ENCODE measurements around the gene PPP1R9B.

PPP1R9B gene

DNA sequence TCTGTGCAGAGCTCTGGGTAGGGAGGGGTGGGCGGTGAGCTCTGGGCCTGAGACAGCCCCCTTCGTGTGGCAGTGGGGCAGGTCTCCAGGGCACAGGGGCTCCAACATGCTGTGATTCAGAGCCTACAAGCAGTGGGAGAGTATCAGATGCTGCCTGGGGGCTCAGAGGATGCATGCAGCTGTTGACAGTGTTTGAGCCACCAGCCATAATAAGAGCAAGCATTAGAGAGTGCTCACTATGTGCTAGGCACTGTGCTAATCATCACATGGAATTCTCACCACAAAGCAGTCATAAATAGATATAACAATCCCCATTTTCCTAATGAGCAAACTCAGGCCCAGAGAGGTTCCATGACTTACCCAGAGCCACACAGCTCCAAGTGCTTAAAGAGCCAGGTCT lies 47.2 kb downstream of the PPP1R9B start:
- no peak for DNase-seq

DNA sequence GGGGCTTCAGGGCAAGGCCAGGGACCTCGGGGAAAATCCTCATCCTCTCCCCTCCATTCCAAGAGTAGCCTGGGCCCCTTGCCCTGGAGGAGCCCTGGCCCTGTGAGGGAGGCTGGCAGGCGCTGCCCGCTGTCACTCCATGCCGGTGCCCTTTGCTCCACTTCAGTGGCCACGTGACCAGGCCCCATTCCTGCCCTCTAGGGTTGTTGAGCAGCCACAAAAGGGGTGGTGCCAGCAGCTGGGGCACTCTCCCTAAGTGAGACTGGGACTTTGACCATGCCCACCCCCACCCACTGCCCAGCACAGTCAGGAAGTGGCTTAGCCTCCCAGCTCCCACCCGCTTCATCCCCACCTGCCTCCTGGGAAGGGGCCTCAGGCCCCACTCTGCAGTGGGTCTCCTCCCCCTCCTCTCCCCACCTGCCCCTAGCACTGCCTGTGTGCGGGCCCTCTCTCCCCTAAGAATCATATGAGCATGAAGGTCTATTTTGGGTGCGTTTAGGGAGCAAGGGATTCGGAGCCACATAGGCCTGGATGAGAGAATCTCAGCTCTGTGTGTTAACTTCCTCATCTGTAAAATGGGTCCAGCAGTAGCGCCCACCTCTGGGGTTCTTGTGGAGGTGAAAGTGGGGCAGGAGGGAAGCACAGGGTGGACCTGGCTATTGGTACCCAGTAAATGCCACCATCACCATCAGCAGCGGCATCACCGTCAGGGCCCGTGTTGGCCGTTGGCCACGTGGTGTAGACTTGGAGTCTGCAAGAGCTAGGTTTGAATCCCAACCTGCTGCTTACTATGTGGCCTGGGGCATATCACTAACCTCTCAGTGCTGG lies 48.1 kb downstream of the PPP1R9B start:
- DNase-seq, result no peak

DNA sequence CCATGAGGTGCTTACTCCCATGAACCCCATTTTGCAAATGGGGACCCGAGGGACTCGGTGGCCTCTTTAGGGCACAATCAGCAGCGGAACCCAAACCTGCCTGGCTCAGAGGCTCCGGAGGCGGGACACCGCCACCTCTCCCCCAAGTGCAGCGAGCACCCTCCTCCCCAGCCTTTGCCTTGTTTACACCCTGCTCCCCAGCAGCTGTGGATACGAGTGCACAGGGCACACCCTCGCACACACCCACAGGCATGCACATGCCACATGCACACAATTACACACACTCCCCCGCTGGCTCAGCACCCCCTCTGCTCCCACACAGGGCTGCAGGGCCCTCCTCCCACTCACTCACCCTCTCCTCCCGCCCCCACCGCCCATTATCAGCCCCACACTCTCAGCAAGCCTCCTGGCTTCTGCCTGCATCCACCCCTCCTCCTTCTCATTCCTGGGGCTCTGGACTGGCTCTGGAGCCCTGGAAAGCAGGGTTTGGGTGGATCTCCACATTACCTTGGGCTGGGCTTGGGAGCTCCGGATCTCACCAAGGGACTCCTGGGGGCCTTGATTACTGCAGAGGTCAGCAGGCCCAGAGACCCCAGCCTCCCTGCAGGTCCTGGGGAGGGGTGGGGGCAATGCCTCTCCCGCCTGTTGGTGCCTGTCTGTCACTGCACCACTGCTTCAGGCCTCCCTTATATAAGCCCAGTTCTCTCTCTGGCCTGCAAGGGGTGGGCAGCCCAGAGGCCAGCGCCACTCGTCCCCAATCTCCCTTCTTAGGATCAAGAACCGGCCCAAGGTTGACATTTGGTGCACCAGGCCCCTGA lies 48.9 kb downstream of the PPP1R9B start:
- DNase-seq, result no peak

DNA sequence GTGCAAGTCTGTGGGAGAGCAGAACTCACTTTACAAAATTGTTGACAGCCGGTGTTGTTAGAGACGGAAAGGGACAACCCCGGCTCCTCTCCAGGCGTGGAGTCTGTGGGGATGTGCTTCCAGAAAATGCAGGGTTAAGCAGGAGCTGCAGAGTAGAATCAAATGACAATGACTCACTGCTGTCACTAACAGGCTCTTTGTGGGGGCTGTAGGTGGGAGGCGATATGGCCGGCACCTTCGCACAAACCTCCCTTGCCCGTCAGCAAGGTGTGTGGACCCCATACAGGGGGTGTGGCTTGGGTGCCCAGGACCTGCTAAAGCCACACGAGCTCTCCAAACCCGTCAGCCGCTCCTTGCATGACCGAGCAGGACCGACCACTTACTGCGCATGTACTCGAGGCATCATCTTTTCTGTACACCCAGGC lies 49.5 kb downstream of the PPP1R9B start:
- DNase-seq, result no peak

DNA sequence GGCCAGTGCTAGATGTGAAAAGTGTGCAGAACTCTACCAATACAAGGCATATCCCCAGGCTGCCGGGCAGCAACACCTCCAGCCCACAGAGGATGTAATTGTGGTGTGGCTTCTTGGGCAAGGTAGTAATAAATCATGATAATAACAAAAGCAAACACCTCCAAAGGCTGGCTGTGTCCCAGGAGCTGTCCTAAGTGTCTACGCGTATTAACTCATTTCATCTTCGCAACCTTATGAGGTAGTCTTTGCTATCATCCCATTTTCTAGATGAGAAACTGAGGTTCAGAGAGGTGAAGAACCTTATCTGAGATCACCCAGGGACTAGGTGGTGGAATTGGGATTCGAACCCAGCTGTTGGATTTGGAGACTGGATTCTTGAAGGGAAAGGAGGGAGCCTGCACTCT lies 50.0 kb downstream of the PPP1R9B start:
- DNase-seq, result no peak

DNA sequence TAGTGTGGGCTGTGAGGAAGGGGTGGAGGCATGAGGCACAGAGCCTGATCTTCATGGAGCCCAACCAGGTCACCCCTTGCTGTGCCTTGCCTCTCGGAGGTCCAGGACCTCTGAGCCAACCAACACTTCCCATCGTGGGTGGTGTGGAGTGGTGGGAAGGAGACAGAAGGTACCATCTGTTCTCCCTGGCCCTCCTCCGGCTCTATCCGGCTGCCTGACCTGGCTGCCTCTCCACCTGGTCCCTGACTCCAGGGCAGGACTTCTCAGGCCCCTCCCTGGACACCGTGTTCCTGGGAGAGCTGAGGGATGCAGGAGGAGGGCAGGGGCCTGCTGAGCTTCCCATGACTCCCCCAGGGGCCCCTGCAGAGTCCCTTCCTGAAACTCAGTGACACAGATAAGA lies 51.5 kb downstream of the PPP1R9B start:
- no peak for DNase-seq

DNA sequence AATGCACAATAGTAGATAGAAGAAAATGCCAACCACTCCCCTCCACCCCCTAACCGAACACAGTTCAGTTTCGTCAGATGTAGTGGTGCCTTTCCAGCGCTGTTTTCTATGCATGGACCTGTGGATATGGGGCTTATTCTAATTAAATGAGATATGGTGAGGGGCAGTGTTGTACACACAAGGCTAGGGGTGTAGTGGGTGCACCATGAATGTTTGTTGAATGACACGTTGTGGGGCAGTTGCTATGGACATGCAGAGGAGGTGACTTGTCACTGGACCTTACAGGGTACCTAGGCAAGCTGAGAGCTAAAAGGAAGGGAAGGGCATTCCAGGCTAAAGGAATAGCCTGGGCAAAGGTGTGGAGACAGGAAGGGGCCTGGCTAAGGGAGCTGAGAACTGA lies 51.9 kb downstream of the PPP1R9B start:
- no peak for DNase-seq

DNA sequence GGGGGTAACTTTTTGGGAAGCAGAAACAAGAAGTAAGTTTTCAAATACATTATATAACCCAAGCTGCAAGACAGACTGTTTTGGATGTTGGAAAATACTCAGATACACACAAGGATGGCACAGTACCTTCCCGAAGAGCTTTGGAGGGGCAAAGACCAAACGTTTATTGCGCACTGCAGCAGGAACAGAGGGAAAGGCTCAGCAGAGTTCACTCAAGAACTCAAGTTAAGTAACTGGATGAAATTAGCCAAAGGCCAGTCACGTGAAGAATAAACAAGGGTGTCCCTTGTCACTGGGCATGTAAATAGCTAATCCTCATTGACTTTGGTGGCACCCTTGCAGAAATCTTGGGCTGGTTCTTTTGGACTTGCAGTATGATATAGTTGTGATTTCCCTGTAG lies 52.6 kb downstream of the PPP1R9B start:
- DNase-seq, result no peak

DNA sequence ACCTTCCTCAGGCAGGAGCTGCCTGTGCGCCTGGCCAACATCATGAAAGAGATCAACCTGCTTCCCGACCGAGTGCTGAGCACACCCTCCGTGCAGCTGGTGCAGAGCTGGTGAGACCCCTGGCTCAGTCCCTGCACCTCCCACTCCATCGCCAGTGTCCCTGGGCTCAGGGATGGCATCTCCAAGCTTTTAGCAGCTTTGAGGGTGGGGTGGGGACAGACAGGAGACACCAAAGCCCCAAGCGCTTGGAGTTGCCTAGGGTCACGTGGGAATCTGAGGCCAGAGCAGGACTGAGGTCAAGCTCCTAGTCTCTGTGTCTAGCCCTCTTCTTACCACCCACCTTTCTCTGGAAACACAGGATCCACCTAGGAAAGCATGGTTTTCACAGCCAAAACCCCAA lies 53.0 kb downstream of the PPP1R9B start:
- DNase-seq, result no peak

DNA sequence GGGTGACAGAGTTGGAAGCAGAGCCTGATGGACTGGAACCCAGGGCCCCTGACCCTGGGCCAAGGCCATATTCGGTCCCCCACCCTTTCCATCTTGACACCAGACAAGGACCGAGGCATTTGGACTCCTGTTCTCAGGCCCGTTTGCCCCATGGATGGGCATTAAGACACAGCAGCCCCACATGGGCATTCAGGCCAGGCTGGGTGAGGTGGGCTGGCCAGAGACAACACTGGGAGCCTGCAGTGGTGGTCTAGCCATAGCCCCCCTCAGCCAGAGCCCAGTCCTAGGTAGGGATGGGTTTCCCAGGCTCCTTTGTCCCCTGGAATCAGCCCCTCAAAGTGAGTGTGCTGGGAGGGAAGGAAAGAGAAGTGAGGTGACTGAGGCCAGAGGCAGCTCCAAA lies 53.7 kb downstream of the PPP1R9B start:
- no peak for DNase-seq

DNA sequence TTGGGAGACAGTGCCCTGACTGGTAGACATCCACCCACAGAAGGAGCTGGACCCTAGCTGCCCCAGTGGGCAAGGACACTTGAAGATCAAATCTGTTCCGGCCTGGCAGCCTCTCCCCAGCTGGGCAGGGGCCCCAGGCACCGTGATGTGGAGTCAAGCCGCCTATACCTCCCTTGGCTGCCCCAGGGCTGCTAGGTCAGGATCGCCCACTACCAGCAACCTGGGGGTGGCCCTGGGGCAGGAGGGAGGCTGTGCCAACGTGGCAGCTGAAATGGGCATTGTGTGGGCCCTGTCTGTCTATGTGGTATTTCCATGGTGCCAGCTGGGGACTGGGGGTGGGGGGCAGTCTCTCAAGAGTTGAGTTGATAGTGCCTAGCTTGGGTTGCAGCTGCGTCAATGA lies 54.4 kb downstream of the PPP1R9B start:
- DNase-seq, result no peak

DNA sequence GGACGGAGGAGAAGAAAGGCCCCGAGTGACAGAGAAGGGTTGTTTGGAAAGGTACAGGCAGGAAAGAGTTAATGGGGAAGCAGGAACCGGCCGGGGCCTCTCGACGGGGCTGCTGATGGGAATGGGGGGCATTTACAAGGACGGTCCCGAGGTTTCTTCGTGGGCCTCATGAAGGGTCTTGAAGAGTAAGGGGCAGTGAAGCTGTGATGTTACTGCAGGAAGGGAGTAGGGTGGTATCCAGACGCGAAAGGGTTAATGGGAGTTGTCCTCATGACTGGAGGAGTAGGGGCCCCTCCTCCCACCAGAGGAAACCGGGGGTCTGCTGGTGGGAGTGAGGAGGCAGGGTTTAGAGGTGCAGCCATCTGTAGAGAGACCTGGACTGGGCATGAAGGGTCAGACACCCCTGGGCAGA lies 54.8 kb downstream of the PPP1R9B start:
- no peak for DNase-seq

DNA sequence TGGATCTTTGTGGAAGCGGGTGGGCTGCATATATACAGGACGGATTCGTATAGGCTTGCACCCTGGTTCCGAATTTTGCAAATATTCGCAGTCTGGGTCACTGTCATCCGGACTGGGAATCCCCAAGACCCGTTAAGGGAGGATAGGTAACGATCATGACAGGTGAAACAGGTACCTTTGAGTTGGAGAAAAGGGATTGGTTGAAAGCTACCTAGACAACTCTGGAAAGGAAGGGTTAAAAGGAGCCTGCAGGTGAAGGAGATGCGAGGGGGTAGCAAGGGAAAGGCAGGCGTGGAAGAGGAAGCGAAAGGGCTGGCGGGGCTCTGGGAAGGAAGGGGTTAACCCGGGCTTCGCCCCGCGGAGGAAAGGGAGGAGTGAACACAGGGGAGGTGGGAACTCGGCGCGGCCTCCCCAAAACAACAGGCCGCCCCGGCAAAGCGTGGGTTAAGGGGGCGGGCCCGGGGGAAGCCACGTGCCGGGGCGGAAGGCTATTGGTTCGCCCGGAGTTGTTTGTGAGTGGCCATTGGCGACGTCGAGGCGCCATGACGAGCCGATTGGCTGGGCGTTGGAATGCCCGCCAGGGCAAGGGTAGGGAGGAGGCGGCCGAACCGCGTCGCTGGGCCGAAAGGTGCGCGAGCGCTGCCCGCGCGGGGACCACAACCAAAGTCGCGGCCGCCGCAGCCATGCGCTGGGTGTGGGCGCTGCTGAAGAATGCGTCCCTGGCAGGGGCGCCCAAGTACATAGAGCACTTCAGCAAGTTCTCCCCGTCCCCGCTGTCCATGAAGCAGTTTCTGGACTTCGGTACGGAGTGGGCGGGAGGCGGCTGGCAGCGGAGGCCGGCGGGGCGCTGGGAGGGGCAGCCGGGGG lies 55.5 kb downstream of the PPP1R9B start, which contains the start of gene PDK2:
PDK2 (plus strand) TSS at position 599 of the 867 bp plus-strand sequence; CDS start at position 684, 85 bp downstream.
- peak; percentile 74 for DNase-seq

DNA sequence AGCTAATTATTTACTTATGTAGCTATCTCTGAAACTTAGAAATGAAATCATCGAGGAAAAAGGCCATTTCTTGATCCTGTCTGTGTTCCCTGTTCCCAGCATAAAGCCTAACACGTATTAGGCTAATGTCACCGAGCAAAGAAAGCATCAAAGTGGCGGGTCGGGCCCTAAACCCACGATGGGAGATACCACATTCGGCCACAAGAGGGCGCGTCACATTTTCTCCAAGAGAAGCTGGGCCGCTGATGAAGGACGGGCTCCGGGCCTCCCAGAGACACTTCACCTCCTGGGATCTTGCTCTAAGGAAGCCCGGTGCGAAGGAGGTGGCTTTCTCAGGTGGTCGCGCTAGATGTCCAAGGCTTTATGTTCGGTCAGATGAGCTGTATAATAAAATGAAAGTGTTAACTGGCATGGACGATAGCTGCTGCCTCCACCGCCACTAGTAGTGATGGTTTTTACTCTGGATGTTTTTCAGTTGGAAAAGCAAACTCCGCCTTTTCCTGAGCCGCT lies 56.2 kb downstream of the PPP1R9B start:
- no peak for DNase-seq

DNA sequence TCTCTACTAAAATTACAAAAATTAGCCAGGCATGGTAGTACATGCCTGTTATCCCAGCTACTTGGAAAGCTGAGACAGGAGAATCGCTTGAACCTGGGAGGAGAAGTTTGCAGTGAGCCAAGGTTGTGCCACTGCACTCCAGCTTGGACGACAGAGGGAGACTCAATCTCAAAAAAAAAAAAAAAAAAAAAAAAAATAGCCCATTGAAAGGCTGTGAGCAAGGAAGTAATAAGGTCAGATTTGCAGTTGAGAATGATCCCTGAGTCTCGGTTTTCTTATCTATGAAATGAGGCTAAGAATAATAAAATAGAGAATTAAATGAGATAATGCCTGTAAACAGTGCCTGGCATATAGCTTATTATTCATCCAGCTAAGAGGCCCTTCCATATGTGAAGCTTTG lies 56.7 kb downstream of the PPP1R9B start:
- no peak for DNase-seq

DNA sequence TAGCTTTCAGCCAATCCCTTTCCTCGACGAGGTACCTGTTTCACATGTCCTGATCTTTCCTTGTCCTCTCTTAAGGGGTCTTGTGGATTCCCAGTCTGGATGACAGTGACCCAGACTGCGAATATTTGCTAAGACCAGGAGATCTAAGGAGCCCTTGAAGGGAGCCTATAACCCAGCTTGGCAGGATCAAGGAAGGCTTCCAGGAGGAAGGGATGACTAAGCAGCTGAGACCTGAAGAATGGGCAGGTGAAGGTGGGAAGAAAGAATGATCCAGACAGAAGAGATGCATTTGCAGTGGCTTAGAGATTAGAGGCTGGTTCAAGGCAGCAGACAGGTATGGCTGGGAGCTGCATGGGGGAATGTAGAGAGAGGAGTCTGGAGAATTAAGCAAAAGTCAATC lies 57.2 kb downstream of the PPP1R9B start:
- no peak for DNase-seq

DNA sequence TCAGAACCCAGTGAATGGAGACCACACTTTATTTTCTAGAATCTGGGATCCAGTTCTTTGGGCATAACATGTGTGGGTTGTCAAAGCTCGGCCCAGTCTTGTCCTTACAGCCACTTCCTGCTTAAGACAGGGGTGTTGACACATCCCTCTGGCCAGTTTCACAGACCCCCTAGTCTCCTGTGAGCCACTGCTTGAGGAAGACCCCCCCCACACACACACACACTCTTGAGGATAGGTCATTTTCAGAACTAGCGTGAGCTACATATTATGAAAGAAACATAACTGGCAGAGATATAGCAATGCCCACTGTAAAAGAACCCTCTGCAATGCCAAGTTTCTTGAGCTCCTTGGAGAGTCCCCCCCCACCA lies 58.6 kb downstream of the PPP1R9B start:
- no peak for DNase-seq

DNA sequence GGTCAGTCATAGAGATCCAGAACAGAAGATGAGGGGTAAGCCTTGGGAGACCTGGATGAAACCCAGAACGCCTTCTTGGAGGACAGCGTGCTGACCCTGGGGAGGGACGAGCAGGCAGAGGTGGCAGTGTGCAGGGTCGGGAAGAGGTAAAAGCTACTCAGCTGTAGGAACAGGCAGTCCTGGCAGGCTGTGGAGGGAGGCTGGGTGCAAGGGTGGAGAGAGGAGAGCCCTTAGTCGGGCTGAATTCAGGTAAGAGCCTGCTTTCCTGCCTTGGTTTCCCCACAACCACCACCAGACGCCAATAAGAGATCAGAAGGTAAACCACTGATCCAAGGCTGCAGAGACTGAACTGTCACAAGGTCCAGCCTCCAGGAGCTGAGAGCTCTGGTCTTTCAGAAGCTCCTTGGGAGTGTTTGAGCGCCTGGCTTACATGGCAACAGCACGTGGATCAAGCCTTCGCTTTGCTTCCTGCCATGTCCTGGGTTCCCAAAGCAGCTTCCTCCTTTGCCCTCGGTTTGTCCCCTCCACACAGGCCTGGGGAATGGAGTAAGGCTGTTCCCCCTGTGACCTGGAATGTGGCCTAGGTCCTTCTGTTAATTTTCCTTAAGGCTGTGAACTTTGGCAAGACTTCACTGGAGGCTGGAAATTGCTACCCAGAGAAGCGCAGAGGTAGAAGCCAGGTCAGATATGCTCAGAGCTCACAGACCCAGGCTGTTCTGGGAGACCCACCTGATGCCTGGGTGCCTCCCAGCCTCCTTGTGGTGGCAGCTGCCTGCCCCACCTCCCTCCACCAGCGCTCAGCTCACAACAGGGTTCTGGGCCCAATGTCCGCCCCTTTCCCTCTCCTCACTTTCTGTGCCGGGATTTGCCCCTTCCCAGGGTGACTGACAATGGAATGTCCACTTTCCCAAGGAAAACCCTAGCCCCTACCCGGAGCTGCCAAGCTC lies 59.2 kb downstream of the PPP1R9B start:
- no peak for DNase-seq

DNA sequence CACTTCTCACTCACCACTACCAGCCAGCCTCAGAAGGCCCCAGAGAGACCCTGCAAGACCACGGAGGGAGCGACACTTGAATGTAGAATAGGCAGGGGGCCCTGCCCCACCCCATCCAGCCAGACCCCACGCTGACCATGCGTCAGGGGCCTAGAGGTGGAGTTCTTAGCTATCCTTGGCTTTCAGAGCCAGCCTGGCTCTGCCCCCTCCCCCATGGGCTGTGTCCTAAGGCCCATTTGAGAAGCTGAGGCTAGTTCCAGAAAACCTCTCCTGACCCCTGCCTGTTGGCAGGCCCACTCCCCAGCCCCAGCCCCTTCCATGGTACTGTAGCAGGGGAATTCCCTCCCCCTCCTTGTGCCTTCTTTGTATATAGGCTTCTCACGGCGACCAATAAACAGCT lies 60.4 kb downstream of the PPP1R9B start:
- no peak for DNase-seq

DNA sequence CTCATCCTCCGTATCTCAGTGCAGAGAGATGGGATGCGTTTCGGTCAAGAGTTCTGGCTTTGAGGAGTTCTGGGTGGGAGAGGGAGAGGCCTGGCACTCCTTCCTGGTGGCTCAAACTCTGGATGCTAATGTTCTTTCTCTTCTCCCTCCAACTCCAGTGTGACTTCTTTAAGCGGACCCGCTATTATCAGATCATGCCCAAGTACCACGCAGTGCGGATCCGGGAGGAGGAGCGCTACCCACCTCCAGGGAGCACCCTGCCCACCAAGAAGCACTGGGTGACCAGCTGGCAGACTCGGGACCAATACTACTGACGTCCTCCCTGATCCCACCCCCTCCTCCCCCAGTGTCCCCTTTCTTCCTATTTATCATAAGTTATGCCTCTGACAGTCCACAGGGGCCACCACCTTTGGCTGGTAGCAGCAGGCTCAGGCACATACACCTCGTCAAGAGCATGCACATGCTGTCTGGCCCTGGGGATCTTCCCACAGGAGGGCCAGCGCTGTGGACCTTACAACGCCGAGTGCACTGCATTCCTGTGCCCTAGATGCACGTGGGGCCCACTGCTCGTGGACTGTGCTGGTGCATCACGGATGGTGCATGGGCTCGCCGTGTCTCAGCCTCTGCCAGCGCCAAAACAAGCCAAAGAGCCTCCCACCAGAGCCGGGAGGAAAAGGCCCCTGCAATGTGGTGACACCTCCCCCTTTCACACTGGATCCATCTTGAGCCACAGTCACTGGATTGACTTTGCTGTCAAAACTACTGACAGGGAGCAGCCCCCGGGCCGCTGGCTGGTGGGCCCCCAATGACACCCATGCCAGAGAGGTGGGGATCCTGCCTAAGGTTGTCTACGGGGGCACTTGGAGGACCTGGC lies 61.3 kb downstream of the PPP1R9B start:
- no peak for DNase-seq

DNA sequence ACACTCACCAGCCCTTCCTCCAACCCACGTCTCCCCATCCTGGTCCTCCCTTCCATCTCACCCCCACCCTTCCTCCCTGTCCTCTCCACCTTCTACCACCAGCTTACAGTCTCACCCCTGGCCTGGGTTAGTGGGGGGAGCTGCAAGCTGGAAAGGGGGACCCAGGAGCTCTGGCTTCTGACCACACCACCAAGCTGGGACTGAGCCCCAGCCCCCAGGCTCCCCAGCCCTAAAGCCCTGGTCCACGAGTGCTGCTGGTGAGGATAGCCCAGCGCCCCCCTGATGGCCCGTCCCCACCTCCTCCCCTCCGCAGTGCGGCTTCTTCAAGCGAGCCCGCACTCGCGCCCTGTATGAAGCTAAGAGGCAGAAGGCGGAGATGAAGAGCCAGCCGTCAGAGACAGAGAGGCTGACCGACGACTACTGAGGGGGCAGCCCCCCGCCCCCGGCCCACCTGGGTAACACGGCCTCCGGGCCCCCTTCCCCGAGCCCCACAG lies 62.5 kb downstream of the PPP1R9B start:
- DNase-seq, result no peak
